MM.1S (cell line): Measurements from ENCODE around the gene ADAMTSL3.

Experiments
- CTCF ChIP-seq: fragments of 300-600 bp; sonication (generic); IDR thresholded peaks from 2 replicates; pipeline ENCODE4 v1.5.1; 2016; ENCODE audit warnings: antibody characterized with exemption, low read length, mixed read lengths
- EZH2 ChIP-seq: fragments of 300-600 bp; sonication (generic); optimal IDR thresholded peaks from 2 replicates; pipeline ENCODE3; 2017; ENCODE audit warnings: low read depth, mild to moderate bottlenecking, antibody characterized with exemption, low read length, mixed read lengths

- TF ChIP-seq CTCF, result no peak
- no peak for TF ChIP-seq EZH2
Measured at GRCh38 chr15:83682476-83683088, 28.7 kb downstream of the ADAMTSL3 start.
